ENCODE results near the gene CHRNB1. TPM values are rescaled to one million over a fixed set of nuclear protein-coding genes. Genes with fewer than 3 reads are reported as not detected.

The CHRNB1 gene
- total and polyA plus RNA-seq, 10 of the 15 experiments (the other 5 are each of a cell fraction or from before 2014, with no cell fraction given): 5.8 to 14.8 (median 11.3) TPM

- TF ChIP-seq POLR2AphosphoS5 (IDR thresholded peaks at IDR 0.05; ENCODE audit: low read length) (peak; percentile 67; the same call in 1 of the 2 replicates), MTA3 (IDR thresholded peaks at IDR 0.05; ENCODE audit: borderline replicate concordance, low read length) (no peak; the same call in 1 of the 2 replicates), NR2C2 (IDR thresholded peaks at IDR 0.05; ENCODE audit: borderline replicate concordance, control insufficient read depth, insufficient read length, low read depth) (no peak), NFYA (IDR thresholded peaks at IDR 0.05; ENCODE audit: borderline replicate concordance, low read depth, low read length) (no peak), BHLHE40 (IDR thresholded peaks at IDR 0.05; ENCODE audit: borderline replicate concordance in 1 of 2, low read depth in 2 of 2, low read length in 1 of 2) (peak; percentile 8 to 72; a peak in 2 of 4 replicates), POLR2A (IDR thresholded peaks at IDR 0.05; ENCODE audit: low read depth, low read length) (no peak; the same call in 1 of the 2 replicates), EP300 (IDR thresholded peaks at IDR 0.05; ENCODE audit: borderline replicate concordance in 1 of 2, control insufficient read depth in 1 of 2, low read depth in 2 of 2, low read length in 2 of 2) (no peak), BCL11A (IDR thresholded peaks at IDR 0.05; ENCODE audit: low read depth, low read length) (0 out of 2 replicates have a peak, but pooled peaks have one; percentile 4), RFX5 (IDR thresholded peaks at IDR 0.05; ENCODE audit: low read depth, low read length) (no peak), ZNF24 (IDR thresholded peaks at IDR 0.05) (no peak), E2F4 (IDR thresholded peaks at IDR 0.05; ENCODE audit: low read depth, low read length) (no peak), MTA2 (IDR thresholded peaks at IDR 0.05; ENCODE audit: low read depth) (no peak), SMAD5 (IDR thresholded peaks at IDR 0.05; ENCODE audit: low read depth) (peak; percentile 58; the same call in 1 of the 2 replicates)
- TF ChIP-seq, protein P1, sequence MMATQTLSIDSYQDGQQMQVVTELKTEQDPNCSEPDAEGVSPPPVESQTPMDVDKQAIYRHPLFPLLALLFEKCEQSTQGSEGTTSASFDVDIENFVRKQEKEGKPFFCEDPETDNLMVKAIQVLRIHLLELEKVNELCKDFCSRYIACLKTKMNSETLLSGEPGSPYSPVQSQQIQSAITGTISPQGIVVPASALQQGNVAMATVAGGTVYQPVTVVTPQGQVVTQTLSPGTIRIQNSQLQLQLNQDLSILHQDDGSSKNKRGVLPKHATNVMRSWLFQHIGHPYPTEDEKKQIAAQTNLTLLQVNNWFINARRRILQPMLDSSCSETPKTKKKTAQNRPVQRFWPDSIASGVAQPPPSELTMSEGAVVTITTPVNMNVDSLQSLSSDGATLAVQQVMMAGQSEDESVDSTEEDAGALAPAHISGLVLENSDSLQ (IDR thresholded peaks at IDR 0.05): peak; percentile 51; the same call in 1 of the 2 replicates
These were observed 38.6 kb downstream of the CHRNB1 start (continued) for GRCh38 chr17:7483255-7484066.

Data from GM12878 (cell line).